Activated gamma-delta T cell treated with Interleukin-2 at 50 U/mL for 16 hours (primary cell): ENCODE results near the gene FTO.

Experiments used
- DNase-seq: peaks from one replicate; pipeline ENCODE4 v3.0.0-alpha.2; 2020

FTO gene

DNA sequence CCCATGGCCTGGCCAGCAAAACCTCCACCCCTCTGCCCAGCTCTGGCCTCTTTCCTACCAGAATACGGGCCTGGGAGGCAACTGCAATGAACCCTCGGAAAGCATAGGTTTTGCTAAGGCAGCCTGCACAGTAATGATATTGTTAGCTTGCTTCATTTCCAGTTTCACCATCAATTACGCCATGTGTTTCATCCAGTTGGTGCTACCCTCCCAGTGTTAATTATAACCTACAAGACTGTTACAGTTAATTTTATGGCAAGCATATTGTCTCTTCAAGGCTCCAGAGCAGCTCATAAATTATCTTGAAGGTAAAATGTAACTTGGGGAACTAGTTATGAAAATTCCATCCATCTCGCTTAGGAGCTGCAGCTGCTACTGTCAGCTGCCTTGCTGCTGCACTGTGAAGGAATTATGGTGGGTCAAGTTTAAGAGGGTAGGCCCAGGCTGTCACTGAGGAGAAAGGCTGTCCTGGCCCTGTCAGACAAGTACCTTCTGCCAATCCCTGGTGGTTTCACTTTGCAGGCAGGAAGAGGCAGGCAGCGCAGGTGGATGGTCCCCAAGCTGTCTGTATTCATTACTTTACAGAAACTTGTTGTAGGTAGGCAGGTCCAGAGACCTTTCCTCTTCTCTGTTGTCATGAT, 242.9 kb downstream of the FTO start:
- DNase-seq: no peak

GRCh38 chr16:53947642-53948041, 243.7 kb downstream of the FTO start:
- no peak for DNase-seq

DNA sequence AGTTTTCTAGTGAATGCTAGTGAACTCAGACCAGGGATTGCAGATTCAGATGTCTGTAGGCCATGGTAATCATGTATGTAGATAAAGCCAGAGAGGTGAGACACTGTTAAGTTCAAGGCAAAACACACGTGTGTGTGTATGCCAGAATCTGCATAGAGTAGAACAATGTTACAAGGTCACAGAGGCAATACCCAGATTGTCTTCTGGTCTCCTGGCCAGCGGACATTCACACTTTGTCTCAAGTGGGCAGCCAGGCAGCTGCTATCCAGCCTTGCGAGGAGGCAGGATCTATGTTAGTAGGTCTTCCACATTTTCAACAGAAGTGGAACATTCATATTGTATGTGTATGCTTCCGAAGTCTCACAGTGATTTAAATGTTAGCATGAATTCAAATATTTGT, 244.4 kb downstream of the FTO start:
- no peak for DNase-seq

DNA sequence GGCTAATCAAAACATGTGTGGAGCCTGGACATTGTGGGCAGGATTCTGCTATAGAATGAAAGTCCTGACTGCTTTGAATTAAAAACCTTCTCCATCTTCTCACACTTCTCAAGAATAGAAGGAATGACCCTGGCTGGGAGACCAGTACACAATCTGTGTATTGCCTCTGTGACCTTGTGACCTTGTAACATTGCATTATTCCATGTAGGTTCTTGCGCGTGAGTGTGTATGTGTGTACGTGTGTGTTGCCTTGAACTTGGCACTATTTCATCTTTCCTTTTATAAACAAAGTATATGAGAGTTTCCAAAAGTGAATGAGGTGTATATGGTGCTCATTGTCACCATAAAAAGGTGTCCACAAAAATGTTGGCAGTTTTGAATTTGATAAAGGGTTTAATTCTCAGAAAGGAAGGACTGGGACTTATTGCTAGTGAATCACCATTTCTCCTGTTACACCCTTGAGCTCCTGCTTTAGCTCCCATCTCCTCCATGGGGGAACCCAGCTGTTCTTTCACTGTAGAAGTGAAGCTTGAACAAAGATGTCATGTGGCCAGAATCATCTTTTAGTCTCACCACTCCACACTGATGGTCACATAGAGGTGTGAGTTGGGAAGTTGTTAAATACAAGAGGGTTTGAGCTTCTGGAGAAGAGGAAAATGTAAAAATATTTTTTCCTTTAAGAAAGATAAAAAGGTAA, 244.9 kb downstream of the FTO start:
- no peak for DNase-seq

DNA sequence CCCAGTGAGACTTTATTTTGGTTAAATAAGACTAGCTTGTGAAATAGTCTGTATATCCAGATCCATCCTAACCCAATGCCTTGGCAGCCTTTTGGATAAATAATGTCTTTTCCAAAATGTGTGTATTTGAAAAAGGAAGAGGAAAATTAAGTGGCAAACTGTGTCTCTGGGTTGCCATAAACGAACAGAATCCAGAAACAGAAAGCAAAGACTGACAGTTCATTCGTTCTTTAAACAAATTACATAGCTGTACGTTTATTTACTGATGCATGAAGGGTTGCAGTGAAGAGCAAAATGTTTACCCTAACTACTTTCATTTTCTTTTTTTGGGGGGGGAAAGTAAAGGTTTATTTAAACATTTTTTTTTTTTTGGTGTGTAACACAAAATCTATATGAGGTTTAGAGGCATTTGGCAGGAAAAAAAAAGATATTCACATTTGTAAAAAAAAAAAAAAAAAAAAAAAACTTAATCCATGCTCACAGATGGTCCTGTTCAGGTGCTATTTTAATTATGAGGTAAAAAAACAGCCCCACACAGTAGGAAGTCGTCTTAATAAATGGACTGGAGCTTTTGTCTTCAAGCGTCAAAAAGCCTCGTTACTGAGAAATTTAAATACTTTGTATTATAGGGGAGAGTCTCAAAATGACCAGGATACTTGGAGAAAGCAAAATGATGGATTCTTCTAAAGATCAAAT, 245.9 kb downstream of the FTO start:
- DNase-seq: no peak

DNA sequence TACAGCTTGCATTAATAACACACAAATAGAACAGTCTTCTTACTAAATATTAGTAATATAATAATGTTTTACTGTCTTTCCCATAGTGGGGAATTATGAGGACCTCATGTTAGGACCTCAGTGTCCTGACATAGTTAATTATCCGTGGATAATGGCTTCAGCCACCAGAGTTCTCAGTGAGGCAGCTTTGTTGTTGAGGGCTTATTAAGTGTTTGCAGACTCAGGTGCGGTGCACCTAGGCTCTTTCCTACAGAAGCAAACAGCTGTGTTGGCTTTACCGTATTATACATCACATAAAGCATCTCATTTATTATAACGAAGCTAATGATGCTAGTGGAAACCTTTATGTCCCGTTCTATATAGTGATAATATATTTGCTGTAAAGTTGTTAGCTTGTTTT, 246.7 kb downstream of the FTO start:
- DNase-seq: no peak

- no peak for DNase-seq
Observed at GRCh38 chr16:53952215-53953208, 248.6 kb downstream of the FTO start.

- no peak for DNase-seq
Observed at GRCh38 chr16:53953336-53953735, 249.4 kb downstream of the FTO start.

- no peak for DNase-seq
Observed at GRCh38 chr16:53955221-53955875, 251.4 kb downstream of the FTO start.

GRCh38 chr16:53958341-53958880, 254.5 kb downstream of the FTO start:
- no peak for DNase-seq

DNA sequence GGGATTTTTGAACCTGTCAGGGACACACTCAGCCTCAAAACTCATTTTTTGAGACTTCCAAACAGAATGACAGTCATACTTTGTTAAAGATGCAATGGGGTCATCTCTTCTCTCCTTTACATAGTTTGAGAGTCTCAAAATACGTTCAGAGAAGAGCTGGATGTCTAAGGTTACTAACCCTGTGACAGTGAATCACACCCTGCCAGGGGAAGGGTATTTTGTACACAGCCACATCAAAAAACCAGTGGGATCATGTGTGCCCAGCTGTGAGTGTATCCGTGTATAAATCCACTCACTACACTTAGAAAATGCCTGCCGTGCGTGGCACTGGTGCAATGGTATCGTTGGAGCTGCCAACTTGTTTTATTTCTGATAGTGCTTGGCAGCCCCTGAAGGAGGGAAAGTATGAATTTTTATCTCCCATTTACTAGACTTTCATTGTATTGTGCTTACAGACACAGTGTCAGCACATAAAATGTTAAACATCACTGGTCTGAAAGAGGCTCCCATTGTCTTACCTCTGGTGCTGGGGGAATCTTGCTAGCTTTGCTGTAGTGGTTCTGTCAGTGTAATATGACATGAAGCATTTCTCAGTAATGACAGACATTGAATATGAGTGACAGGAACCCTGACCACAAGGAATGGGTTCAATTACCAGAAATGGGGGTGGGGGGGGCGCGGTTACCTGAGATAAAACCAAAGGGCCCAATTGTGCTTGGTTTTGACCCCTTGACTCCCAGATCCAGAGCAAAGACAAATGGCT, 256.3 kb downstream of the FTO start:
- DNase-seq: no peak

- DNase-seq: no peak
Observed at GRCh38 chr16:53960954-53961616, 257.1 kb downstream of the FTO start.

DNA sequence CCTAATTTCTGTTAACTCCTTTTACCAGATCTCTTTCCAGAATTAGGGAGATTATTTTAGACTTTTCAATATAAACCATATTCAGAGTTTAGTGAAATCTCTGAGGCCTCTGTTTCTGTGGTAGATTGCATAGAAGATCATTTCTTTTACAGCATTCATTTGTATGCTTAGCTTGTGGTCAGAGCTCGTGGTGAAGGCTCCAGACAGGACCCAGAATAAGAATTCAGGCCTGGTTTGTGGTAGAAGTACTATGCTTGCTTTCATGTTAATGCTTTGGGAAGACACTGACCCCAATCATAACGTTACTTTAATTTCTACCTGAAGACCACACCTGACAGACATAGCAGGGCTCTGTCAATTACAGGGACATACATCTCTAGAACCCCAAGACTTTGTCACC, 258.1 kb downstream of the FTO start:
- no peak for DNase-seq

DNA sequence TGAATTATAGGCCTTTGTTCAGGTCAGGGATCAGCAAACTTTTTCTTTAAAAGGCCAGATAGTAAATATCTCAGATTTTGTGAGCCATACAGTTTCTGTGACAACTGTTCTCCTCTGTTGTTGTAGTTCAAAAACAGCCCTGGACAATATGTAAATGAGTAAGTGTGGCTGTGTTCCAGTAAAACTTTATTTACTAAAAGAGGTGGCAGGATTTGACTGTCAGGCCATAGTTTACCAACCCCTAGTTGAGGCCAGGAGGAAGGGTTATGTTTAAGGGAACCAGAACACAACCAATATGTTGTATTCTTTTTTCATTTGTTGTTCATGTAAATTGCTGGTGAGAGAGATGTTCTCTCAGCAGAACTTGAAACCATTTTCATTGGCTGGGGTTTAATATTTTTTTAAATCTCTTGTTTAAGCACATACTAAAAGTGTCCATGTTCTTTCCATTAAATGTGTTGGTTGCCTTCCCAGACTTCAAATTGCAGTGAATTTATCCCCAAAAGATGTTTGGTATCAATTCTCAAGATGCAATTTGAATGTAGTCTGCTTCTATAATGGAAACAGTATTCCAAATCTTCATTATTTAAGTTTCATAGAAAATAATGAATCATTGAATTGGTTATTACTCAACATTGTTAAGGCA, 260.3 kb downstream of the FTO start:
- no peak for DNase-seq

GRCh38 chr16:53966821-53967571, 263.0 kb downstream of the FTO start:
- no peak for DNase-seq

DNA sequence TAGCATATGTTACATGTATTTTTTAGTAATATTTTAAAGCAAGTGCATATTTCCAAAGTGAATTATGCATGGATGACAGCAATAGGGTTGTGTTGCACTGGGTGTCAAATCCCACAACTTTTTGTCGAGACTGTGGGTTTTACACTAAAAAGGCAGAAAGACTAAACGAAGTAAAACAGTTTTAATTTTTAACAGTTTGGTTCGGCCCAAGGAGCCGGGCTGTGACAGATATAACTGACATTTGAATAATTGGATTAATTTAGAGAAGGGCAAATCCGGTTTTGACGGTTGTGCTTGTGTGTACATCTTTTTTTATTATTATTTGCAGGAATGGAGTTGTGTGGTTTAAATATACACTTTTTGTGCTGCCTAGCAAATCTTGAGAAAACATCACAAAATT, 263.6 kb downstream of the FTO start:
- DNase-seq: no peak

DNA sequence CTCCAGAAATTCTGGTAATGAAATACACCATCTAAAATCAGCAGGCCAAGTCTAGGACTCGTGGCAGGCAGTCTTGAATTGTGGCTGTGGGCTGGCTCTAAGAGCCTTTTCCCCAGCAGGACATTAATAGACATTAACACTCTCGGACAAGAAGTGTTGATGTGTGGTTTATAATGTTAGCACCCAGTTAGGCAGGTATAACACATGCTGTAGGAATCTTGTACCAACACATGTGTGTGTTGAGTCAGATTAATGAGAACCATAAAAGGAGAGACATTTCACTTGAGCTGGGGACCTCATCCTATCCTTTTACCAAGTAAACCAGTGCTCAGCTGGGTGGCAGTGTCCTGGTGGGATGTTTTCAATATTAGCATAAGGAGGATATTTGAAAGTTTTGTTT, 264.5 kb downstream of the FTO start:
- no peak for DNase-seq

GRCh38 chr16:53968896-53969295, 264.9 kb downstream of the FTO start:
- DNase-seq: no peak

DNA sequence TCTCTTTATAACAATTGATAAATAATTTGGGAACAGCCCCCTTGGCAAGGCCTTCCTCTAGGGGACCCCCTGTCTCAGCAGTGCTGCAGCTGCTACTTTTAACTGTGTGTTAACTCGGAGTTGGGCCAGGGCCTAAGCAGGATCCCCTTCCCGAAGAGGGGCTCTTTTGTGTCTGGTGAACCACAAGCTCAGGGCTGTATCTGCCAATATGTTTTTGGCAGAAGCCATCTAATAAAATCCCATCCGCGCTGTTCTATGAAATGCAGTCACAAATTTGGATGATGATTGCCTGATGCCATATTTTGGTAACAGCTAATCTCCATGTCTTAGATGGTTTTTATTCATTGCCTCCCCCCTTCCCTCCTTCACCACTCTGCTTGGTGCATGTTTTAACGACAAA, 267.7 kb downstream of the FTO start:
- DNase-seq: no peak

GRCh38 chr16:53973021-53973420, 269.1 kb downstream of the FTO start:
- no peak for DNase-seq
